ENCODE data around the gene RPP25. TPM values are rescaled to one million over a fixed set of nuclear protein-coding genes. Genes with fewer than 3 reads are reported as not detected.

Gene RPP25
- polyA plus RNA-seq, 2 of the 4 experiments (the other 2 are of a cell fraction): 8.8 to 13.7 TPM

- ChIA-PET CTCF (interaction anchor here (1.1 to 2.3 kb wide), 3 partner anchors 17 to 27 kb away, joined by 3 to 8 read pairs (median 4); no protein-coding TSS in a partner anchor), POLR2A (no interaction called here)
- 92% methylated on average over 5 of the region's 5 CpGs for WGBS (ENCODE audit: missing lambda C conversion rate)
- no peaks in the 10 kb centered on the region for H3K9me3 ChIP-seq
- TF ChIP-seq HOXB13 (CRISPR knock-in tag; IDR thresholded peaks at IDR 0.05; ENCODE audit: low read depth): no peak
- no peak for TF ChIP-seq CHD2 (IDR thresholded peaks at IDR 0.05; ENCODE audit: low read length, partially characterized antibody)
- TF ChIP-seq KDM1A (IDR thresholded peaks at IDR 0.05; ENCODE audit: low read depth): no peak
- TF ChIP-seq KDM5A (IDR thresholded peaks at IDR 0.05): no peak
- no peak for TF ChIP-seq CTCF (IDR thresholded peaks at IDR 0.05)
- no peak for TF ChIP-seq POLR2AphosphoS2 (conservative IDR thresholded peaks at IDR 0.05; ENCODE audit: low read length)
- no peak for TF ChIP-seq NPAS2 (CRISPR knock-in tag; IDR thresholded peaks at IDR 0.05; ENCODE audit: borderline replicate concordance)
- TF ChIP-seq MAZ (IDR thresholded peaks at IDR 0.05; ENCODE audit: borderline replicate concordance, low read depth, low read length): no peak
- TF ChIP-seq CHD4 (IDR thresholded peaks at IDR 0.05; ENCODE audit: borderline replicate concordance): no peak
- no peak for TF ChIP-seq ATOH8 (CRISPR knock-in tag; IDR thresholded peaks at IDR 0.05; ENCODE audit: low read depth)
- FAIRE-seq (no peak), ATAC-seq (no peak), DNase-seq (ENCODE audit: low read depth in 1 of 2, low spot score in 1 of 2) (no peak)
- no peak overlapping the region for H3K27ac ChIP-seq
- H3K4me3 ChIP-seq: no peak overlapping the region
- no peaks in the 10 kb centered on the region for H3K4me1 ChIP-seq
- no peak overlapping the region for H3K4me2 ChIP-seq
Observed at GRCh38 chr15:74928771-74929198, 27.8 kb downstream of the RPP25 start.

DNA sequence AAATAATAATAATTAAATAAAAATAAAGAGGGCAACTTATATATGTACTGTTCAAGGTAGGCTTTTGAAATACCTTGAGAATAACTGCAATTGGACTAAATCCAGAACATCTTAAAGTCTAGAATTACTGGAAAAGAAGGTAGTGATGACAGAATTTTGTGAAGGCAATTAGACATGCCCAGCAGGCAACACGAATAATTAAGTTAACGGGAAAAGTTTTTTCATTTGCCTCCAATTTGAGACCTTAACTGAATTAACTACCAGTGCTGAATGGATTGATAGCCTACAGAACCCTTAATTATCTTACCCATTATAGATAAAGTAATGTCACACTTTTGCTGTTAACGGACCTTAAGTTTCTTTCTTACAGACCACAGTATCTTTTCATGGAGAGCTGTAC, 32.0 kb downstream of the RPP25 start:
- DNase-seq (ENCODE audit: low read depth in 1 of 2, low spot score in 1 of 2) (no peak), ATAC-seq (no peak), FAIRE-seq (no peak)
- Histone ChIP-seq H3K4me1 (no peaks in the 10 kb centered on the region), H3K4me3 (no peak overlapping the region), H3K4me2 (no peak overlapping the region), H3K9me3 (no peaks in the 10 kb centered on the region), H3K27ac (no peak overlapping the region)
- 92% methylated on average over 3 of the region's 3 CpGs for WGBS (ENCODE audit: missing lambda C conversion rate)
- ChIA-PET CTCF (interaction anchor here (0.8 to 2.5 kb wide), 4 partner anchors 23 to 63 kb away, joined by 3 to 6 read pairs (median 3); no protein-coding TSS in a partner anchor), POLR2A (no interaction called here)
- TF ChIP-seq TFCP2L1 (CRISPR knock-in tag; IDR thresholded peaks at IDR 0.05): no peak

DNA sequence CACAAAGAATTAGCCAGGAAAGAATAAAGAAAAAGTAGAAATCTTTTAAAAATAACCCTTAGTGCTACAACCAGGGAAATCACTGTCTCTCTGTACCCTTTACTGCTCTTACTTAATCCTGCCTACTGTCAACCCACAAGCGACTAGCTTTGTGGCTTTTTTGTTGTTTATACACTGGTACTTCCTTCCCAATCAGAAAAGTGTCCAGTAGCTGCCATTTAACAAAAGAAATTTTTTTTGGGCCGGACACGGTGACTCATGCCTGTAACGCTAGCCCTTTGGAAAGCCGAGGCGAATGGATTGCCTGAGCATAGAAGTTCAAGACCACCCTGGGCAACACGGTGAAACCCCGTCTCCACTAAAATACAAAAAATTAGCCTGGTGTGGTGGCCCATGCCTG, 36.1 kb downstream of the RPP25 start:
- TF ChIP-seq BCL3 (IDR thresholded peaks at IDR 0.05) (no peak), CBX8 (IDR thresholded peaks at IDR 0.05) (no peak), MAFK (IDR thresholded peaks at IDR 0.05; ENCODE audit: partially characterized antibody) (no peak), CHD4 (IDR thresholded peaks at IDR 0.05; ENCODE audit: borderline replicate concordance) (no peak), BHLHE40 (IDR thresholded peaks at IDR 0.05; ENCODE audit: low read depth, low read length) (no peak), TFCP2L1 (CRISPR knock-in tag; IDR thresholded peaks at IDR 0.05) (no peak), JUN (IDR thresholded peaks at IDR 0.05) (no peak), JUNB (IDR thresholded peaks at IDR 0.05) (no peak), PBX3 (IDR thresholded peaks at IDR 0.05) (no peak), HEYL (CRISPR knock-in tag; IDR thresholded peaks at IDR 0.05) (no peak), ESRRA (IDR thresholded peaks at IDR 0.05; ENCODE audit: borderline replicate concordance, low read length) (no peak)
- TF ChIP-seq, protein P1, sequence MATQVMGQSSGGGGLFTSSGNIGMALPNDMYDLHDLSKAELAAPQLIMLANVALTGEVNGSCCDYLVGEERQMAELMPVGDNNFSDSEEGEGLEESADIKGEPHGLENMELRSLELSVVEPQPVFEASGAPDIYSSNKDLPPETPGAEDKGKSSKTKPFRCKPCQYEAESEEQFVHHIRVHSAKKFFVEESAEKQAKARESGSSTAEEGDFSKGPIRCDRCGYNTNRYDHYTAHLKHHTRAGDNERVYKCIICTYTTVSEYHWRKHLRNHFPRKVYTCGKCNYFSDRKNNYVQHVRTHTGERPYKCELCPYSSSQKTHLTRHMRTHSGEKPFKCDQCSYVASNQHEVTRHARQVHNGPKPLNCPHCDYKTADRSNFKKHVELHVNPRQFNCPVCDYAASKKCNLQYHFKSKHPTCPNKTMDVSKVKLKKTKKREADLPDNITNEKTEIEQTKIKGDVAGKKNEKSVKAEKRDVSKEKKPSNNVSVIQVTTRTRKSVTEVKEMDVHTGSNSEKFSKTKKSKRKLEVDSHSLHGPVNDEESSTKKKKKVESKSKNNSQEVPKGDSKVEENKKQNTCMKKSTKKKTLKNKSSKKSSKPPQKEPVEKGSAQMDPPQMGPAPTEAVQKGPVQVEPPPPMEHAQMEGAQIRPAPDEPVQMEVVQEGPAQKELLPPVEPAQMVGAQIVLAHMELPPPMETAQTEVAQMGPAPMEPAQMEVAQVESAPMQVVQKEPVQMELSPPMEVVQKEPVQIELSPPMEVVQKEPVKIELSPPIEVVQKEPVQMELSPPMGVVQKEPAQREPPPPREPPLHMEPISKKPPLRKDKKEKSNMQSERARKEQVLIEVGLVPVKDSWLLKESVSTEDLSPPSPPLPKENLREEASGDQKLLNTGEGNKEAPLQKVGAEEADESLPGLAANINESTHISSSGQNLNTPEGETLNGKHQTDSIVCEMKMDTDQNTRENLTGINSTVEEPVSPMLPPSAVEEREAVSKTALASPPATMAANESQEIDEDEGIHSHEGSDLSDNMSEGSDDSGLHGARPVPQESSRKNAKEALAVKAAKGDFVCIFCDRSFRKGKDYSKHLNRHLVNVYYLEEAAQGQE (IDR thresholded peaks at IDR 0.05): no peak
- TF ChIP-seq, protein P2, sequence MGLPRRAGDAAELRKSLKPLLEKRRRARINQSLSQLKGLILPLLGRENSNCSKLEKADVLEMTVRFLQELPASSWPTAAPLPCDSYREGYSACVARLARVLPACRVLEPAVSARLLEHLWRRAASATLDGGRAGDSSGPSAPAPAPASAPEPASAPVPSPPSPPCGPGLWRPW (IDR thresholded peaks at IDR 0.05): no peak
- 89% methylated on average over 8 of the region's 8 CpGs for WGBS (ENCODE audit: missing lambda C conversion rate)
- ChIA-PET CTCF (interaction anchor here (1.0 to 3.9 kb wide), 4 partner anchors 10 to 37 kb away, joined by 3 to 38 read pairs (median 4); partner anchors contain the start of gene RPP25), POLR2A (interaction anchor here (1.3 to 2.4 kb wide), 3 partner anchors 10 to 18 kb away, joined by 3 to 6 read pairs (median 4); partner anchors contain the start of genes COX5A and FAM219B)
- Histone ChIP-seq H3K4me2 (no peak overlapping the region), H3K27ac (no peak overlapping the region), H3K9me3 (no peaks in the 10 kb centered on the region), H3K4me3 (no peak overlapping the region), H3K4me1 (no peaks in the 10 kb centered on the region)
- no peak for ATAC-seq
- DNase-seq (ENCODE audit: low read depth in 1 of 2, low spot score in 1 of 2): no peak
- no peak for FAIRE-seq
